Astrocyte of the spinal cord (primary cell): ENCODE results near the gene MT1B.

Source experiments
- DNase-seq: peaks from one replicate; pipeline ENCODE4 v3.0.0; 2011; ENCODE audit warnings: low read depth, low spot score
- H3K4me3 ChIP-seq: 2 replicates; pipeline ENCODE4 v1.5.1; 2011; ENCODE audit warnings: low read depth, mild to moderate bottlenecking, low read length, moderate library complexity
- in situ Hi-C: cut with HindIII; loops from 2 replicates; pipeline ENCODE4 v1.10.0; 2017; ENCODE audit warnings: low sequenced_read_pairs
- TF ChIP-seq, protein P1 (sequence below): IDR thresholded peaks from 2 replicates; pipeline ENCODE4 v1.5.1; 2012; ENCODE audit warnings: low read depth, mild to moderate bottlenecking, low read length, inconsistent platforms

Gene MT1B

DNA sequence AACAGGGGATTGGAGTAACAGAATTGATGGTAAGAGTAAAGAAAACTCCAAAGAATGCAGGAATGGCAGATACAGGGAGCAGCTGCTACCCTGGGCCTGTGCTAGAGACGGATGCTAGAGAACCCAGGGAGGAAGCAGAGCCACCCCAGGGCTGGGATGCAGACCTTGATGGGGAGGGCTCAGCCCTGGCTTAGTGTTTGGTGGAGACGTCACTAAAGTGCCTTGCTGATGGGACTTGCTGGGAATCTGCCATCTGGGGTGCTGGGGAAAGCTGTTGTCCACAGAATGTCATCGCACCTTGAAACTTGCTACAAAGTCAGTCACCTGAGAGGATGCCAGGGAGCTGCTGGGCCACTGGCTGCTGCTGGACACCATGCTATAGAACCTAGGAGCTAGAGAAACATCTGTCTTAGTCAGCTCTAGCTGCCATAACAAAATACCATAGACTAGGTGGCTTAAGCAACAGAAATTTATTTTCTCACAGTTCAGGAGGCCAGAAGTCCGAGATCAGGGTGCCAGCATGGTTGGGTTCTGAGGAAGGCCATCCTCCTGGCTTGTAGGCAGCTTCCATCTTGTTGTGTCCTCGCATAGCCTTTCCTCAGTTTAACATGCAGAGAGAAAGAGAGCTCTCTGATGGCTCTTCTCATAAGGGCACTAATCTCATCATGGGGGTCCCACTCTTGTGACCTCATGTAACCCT, 45.9 kb downstream of the MT1B start:
- TF ChIP-seq, protein P1, sequence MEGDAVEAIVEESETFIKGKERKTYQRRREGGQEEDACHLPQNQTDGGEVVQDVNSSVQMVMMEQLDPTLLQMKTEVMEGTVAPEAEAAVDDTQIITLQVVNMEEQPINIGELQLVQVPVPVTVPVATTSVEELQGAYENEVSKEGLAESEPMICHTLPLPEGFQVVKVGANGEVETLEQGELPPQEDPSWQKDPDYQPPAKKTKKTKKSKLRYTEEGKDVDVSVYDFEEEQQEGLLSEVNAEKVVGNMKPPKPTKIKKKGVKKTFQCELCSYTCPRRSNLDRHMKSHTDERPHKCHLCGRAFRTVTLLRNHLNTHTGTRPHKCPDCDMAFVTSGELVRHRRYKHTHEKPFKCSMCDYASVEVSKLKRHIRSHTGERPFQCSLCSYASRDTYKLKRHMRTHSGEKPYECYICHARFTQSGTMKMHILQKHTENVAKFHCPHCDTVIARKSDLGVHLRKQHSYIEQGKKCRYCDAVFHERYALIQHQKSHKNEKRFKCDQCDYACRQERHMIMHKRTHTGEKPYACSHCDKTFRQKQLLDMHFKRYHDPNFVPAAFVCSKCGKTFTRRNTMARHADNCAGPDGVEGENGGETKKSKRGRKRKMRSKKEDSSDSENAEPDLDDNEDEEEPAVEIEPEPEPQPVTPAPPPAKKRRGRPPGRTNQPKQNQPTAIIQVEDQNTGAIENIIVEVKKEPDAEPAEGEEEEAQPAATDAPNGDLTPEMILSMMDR, result no peak
- H3K4me3 ChIP-seq, result no peak overlapping the region
- DNase-seq, result no peak
- in situ Hi-C loops, result no loop called here

DNA sequence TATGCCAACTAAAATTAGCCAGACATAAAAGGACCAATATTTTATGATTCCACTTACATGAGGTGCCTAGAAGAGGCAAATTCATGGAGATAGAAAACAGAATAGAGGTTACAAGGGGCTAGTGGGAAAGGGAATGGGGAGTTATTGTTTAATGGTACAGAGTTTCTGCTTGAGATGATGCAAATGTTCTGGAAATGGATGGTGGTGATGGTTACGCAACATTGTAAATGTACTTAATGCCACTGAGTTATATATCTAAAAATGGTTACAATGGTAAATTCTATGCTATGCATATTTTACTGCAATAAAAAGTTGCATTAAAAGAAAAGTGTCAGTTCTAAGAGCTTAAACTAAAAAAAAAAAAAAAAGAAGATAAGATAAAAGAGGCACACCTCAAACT, 48.5 kb downstream of the MT1B start:
- H3K4me3 ChIP-seq, result no peak overlapping the region
- TF ChIP-seq, protein P1, result no peak
- in situ Hi-C loops, result no loop called here
- DNase-seq, result no peak

DNA sequence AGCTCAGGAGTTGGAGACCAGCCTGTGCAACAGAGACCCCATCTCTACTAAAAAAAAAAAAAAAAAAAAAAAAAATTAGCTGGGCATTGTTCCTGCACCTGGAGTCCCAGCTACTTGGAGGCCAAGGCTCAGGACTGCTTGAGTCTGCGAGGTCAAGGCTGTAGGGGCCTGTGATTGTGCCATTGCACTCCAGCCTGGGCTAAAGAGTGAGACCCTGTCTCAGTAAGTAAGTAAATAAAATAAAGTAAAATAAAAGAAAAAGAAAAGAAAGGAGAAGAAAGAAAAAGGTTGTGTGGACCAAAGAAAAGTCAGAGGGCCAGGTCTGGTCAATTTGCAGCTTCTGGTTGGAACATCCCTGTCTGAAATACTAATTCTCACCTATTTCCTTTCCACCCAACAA, 48.9 kb downstream of the MT1B start:
- H3K4me3 ChIP-seq, result no peak overlapping the region
- in situ Hi-C loops, result no loop called here
- DNase-seq, result no peak
- TF ChIP-seq, protein P1, result no peak

DNA sequence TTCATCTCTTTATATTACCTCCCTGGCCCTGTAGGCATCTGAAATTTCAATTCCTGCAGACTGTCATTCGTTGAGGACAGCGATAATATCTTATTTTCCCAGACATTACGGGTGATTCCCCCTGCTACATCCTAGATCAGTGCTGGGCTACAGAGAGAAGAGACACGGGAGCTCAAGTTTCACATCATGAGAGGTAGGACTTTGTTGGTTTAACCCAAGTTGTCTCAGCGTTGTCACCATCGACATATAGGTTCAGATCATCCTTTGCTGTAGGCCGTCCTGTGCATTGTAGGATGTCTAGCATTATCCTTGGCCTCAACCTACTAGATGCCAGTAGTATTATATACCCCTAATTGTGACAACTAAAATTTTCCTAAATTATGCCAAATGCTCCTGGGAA, 49.8 kb downstream of the MT1B start:
- DNase-seq, result no peak
- in situ Hi-C loops, result no loop called here
- no peak overlapping the region for H3K4me3 ChIP-seq
- TF ChIP-seq, protein P1, result no peak
